GM21526 (cell line): ENCODE data around the gene SLC19A2.
A peak's percentile ranks its signal among the peaks of the same experiment; 100 is the strongest.
"Not testable (repeated sequence)": the region's sequence is repeated elsewhere in the genome, so short reads cannot be mapped to it uniquely, and the experiment has no call there.

Source experiments
- ATAC-seq: cut with Tn5 transposase; IDR thresholded peaks from one replicate; pipeline ENCODE4 v1.9.1; 2021; ENCODE audit warnings: moderate library complexity; ENCODE audit not compliant: unreplicated experiment, low FRiP score

SLC19A2 gene

GRCh38 chr1:169510060-169510459, 24.3 kb upstream of the SLC19A2 start:
- no peak for ATAC-seq

GRCh38 chr1:169509354-169509753, 23.6 kb upstream of the SLC19A2 start:
- ATAC-seq: no peak

- ATAC-seq: no peak
Observed at GRCh38 chr1:169508432-169509338, 22.9 kb upstream of the SLC19A2 start.

GRCh38 chr1:169507413-169507812, 21.7 kb upstream of the SLC19A2 start:
- no peak for ATAC-seq

- not testable (repeated sequence) for ATAC-seq
Observed at GRCh38 chr1:169503601-169504000, 17.9 kb upstream of the SLC19A2 start.

- no peak for ATAC-seq
Observed at GRCh38 chr1:169499807-169500206, 14.1 kb upstream of the SLC19A2 start.

GRCh38 chr1:169497317-169497716, 11.6 kb upstream of the SLC19A2 start:
- no peak for ATAC-seq

- no peak for ATAC-seq
Observed at GRCh38 chr1:169495916-169496315, 10.2 kb upstream of the SLC19A2 start.

GRCh38 chr1:169495046-169495775, 9.5 kb upstream of the SLC19A2 start:
- ATAC-seq: no peak

- no peak for ATAC-seq
Observed at GRCh38 chr1:169494343-169494742, 8.6 kb upstream of the SLC19A2 start.

- no peak for ATAC-seq
Observed at GRCh38 chr1:169493251-169493650, 7.5 kb upstream of the SLC19A2 start.

- no peak for ATAC-seq
Observed at GRCh38 chr1:169491845-169492281, 6.1 kb upstream of the SLC19A2 start.

GRCh38 chr1:169488157-169488556, 2.4 kb upstream of the SLC19A2 start:
- ATAC-seq: no peak

- ATAC-seq: no peak
Observed at GRCh38 chr1:169487561-169487960, 1.8 kb upstream of the SLC19A2 start.

GRCh38 chr1:169487133-169487532, 1.4 kb upstream of the SLC19A2 start:
- ATAC-seq: no peak

GRCh38 chr1:169486281-169487051, 722 bp upstream of the SLC19A2 start:
- no peak for ATAC-seq

- ATAC-seq: peak; percentile 27
Observed at GRCh38 chr1:169484683-169485430, 887 bp downstream of the SLC19A2 start.

- ATAC-seq: no peak
Observed at GRCh38 chr1:169484101-169484500, 1.6 kb downstream of the SLC19A2 start.

GRCh38 chr1:169483500-169483966, 2.2 kb downstream of the SLC19A2 start:
- no peak for ATAC-seq
